ENCODE results near the gene RPL3. TPM values are rescaled to one million over a fixed set of nuclear protein-coding genes. Genes with fewer than 3 reads are reported as not detected.

Gene RPL3
- total RNA-seq, 1 experiment from 2014 or later: 1,117 TPM

DNA sequence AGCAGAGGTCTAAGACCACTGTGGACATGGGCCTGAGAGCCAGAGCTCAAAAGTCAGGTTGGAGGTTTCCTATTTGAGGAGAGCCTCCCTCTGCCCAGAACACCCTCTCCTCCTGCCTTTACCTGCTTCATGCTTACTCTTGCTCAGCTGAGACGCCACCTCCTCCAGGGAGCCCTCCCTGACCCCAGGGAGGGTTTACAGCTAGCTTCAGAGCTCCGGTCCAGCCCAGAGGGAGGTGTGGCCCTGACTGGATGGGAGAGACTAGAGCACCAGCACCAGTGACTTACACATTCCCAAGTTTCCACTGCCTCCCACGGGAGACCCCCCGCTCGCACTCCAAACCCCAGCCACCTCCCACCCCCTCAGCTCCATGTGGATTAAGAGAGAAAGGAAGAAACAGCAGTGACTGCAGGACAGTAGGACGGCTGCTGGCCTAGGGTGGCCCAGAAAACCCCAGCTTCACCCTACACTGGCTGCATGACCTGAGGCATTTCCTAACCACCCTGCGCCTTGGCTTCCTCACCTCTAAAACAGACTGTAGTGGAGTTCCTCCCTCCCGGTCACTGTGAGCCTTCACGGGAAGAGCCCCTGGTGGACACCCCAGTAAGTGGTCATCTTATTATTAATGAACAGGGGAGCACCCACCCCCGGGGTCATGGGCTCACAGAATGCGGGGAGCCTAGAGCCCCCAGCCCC lies 50.2 kb downstream of the RPL3 start:
- Histone ChIP-seq H3K27me3 (replicated peaks; ENCODE audit: insufficient read depth, low read depth, low read length, poor library complexity) (no peaks in the 10 kb centered on the region), H3K36me3 (ENCODE audit: insufficient read depth, low read length, poor library complexity, severe bottlenecking) (no peaks in the 10 kb centered on the region), H3K27ac (ENCODE audit: low read depth, low read length, poor library complexity, severe bottlenecking) (no peak overlapping the region), H3K4me1 (ENCODE audit: insufficient read depth, low read length, poor library complexity, severe bottlenecking) (no peaks in the 10 kb centered on the region), H3K9me3 (ENCODE audit: low read depth, low read length, poor library complexity, severe bottlenecking) (no peaks in the 10 kb centered on the region), H3K4me3 (ENCODE audit: low read depth, low read length, poor library complexity, severe bottlenecking) (no peak overlapping the region)
- TF ChIP-seq EZH2 (IDR thresholded peaks at IDR 0.05; ENCODE audit: borderline replicate concordance, low read depth, low read length, poor library complexity, severe bottlenecking): no peak
- TF ChIP-seq, protein P1, sequence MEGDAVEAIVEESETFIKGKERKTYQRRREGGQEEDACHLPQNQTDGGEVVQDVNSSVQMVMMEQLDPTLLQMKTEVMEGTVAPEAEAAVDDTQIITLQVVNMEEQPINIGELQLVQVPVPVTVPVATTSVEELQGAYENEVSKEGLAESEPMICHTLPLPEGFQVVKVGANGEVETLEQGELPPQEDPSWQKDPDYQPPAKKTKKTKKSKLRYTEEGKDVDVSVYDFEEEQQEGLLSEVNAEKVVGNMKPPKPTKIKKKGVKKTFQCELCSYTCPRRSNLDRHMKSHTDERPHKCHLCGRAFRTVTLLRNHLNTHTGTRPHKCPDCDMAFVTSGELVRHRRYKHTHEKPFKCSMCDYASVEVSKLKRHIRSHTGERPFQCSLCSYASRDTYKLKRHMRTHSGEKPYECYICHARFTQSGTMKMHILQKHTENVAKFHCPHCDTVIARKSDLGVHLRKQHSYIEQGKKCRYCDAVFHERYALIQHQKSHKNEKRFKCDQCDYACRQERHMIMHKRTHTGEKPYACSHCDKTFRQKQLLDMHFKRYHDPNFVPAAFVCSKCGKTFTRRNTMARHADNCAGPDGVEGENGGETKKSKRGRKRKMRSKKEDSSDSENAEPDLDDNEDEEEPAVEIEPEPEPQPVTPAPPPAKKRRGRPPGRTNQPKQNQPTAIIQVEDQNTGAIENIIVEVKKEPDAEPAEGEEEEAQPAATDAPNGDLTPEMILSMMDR (conservative IDR thresholded peaks at IDR 0.05; ENCODE audit: low read depth, low read length): no peak
- ChIA-PET CTCF (no interaction called here), POLR2A (ENCODE audit: low non-redundant PET) (no interaction called here)
- DNase-seq (ENCODE audit: low spot score): no peak
- no TSS peak for BruUV-seq (replicated peaks)
- intact Hi-C loops (cut with micrococcal nuclease; ENCODE audit: unreplicated experiment): no loop called here

DNA sequence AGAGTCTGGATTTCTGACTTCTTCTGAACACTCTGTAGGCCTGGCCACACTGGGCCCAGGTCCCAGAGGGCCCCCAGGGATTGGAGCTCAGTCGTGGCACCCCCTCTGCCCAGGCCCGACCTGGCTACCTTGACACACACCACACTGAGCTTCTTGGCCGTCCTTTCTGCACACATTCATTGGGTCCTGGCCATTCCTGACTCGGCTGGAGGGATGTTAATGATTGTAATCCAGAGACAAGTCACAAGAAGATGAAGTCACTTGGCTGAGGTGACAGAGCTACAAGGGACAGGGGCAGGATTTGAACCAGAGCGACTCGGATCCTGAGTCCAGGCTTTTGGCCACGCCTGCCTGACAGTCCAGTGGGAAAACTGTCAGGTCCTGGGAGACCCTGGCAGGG lies 50.8 kb downstream of the RPL3 start:
- Histone ChIP-seq H3K36me3 (ENCODE audit: insufficient read depth, low read length, poor library complexity, severe bottlenecking) (no peaks in the 10 kb centered on the region), H3K27ac (ENCODE audit: low read depth, low read length, poor library complexity, severe bottlenecking) (no peak overlapping the region), H3K9me3 (ENCODE audit: low read depth, low read length, poor library complexity, severe bottlenecking) (no peaks in the 10 kb centered on the region), H3K4me3 (ENCODE audit: low read depth, low read length, poor library complexity, severe bottlenecking) (no peak overlapping the region), H3K4me1 (ENCODE audit: insufficient read depth, low read length, poor library complexity, severe bottlenecking) (no peaks in the 10 kb centered on the region), H3K27me3 (replicated peaks; ENCODE audit: insufficient read depth, low read depth, low read length, poor library complexity) (no peaks in the 10 kb centered on the region)
- no TSS peak for BruUV-seq (replicated peaks)
- POLR2A ChIA-PET (ENCODE audit: low non-redundant PET): interaction anchor here (0.7 kb wide), 1 partner anchor 316 kb away, joined by 6 read pairs; no protein-coding TSS in a partner anchor
- CTCF ChIA-PET: no interaction called here
- no peak for TF ChIP-seq EZH2 (IDR thresholded peaks at IDR 0.05; ENCODE audit: borderline replicate concordance, low read depth, low read length, poor library complexity, severe bottlenecking)
- intact Hi-C loops (cut with micrococcal nuclease; ENCODE audit: unreplicated experiment): no loop called here
- no peak for DNase-seq (ENCODE audit: low spot score)

DNA sequence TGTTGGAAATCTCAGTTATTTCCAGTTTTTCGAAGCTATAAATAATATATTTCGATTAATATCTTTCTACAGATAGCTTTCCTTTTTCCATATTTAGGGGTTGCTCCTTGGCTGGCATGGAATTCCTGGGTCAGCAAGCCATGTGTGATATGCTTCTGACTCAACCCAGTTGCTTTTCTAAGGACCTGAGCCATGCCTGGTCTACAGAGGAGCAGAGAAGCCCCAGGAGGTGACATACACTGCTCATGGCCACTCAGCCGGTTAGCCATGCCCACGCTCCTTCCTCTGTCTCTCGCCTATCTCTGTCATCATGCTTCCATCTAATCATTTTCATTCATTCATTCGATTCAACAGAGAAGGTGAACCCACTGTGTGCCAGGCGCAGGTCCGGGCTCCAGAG lies 51.4 kb downstream of the RPL3 start:
- no TSS peak for BruUV-seq (replicated peaks)
- Histone ChIP-seq H3K27me3 (replicated peaks; ENCODE audit: insufficient read depth, low read depth, low read length, poor library complexity) (no peaks in the 10 kb centered on the region), H3K36me3 (ENCODE audit: insufficient read depth, low read length, poor library complexity, severe bottlenecking) (no peaks in the 10 kb centered on the region), H3K27ac (ENCODE audit: low read depth, low read length, poor library complexity, severe bottlenecking) (no peak overlapping the region), H3K9me3 (ENCODE audit: low read depth, low read length, poor library complexity, severe bottlenecking) (no peaks in the 10 kb centered on the region), H3K4me3 (ENCODE audit: low read depth, low read length, poor library complexity, severe bottlenecking) (no peak overlapping the region), H3K4me1 (ENCODE audit: insufficient read depth, low read length, poor library complexity, severe bottlenecking) (no peaks in the 10 kb centered on the region)
- no peak for TF ChIP-seq EZH2 (IDR thresholded peaks at IDR 0.05; ENCODE audit: borderline replicate concordance, low read depth, low read length, poor library complexity, severe bottlenecking)
- TF ChIP-seq, protein P1 (conservative IDR thresholded peaks at IDR 0.05; ENCODE audit: low read depth, low read length): no peak
- no peak for DNase-seq (ENCODE audit: low spot score)
- intact Hi-C loops (cut with micrococcal nuclease; ENCODE audit: unreplicated experiment): no loop called here
- ChIA-PET POLR2A (ENCODE audit: low non-redundant PET) (no interaction called here), CTCF (no interaction called here)

Measured in A673 (cell line).